GM18867 (cell line): Measurements from ENCODE around the gene PCDHA1.

Experiments
- ATAC-seq: cut with Tn5 transposase; IDR thresholded peaks from one replicate; pipeline ENCODE4 v1.9.1; 2021; ENCODE audit warnings: mild to moderate bottlenecking, moderate library complexity; ENCODE audit not compliant: unreplicated experiment

Gene PCDHA1

GRCh38 chr5:140986117-140986521 is 200.2 kb downstream of the PCDHA1 start:
- ATAC-seq = no peak

- no peak for ATAC-seq
Observed at GRCh38 chr5:140988100-140988499, 202.2 kb downstream of the PCDHA1 start.

DNA sequence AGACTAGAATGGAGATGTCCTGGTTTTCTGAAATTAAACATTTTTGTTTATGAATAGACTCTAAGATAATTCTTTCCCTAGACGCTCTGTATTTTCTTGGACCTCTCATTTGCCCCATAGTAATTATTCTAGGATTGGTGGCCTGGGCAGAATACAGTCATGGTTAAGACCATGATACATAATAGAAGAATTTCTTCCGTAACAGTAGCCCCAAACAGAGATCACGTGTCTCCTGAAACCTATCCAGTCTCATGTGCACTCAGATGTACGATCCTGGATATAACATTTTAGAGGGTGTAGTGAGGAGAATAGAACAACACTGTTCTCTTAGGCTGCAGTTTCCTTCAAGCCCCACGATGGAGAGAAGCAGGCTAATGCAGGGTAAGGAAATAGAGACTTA is 202.7 kb downstream of the PCDHA1 start:
- ATAC-seq = no peak

DNA sequence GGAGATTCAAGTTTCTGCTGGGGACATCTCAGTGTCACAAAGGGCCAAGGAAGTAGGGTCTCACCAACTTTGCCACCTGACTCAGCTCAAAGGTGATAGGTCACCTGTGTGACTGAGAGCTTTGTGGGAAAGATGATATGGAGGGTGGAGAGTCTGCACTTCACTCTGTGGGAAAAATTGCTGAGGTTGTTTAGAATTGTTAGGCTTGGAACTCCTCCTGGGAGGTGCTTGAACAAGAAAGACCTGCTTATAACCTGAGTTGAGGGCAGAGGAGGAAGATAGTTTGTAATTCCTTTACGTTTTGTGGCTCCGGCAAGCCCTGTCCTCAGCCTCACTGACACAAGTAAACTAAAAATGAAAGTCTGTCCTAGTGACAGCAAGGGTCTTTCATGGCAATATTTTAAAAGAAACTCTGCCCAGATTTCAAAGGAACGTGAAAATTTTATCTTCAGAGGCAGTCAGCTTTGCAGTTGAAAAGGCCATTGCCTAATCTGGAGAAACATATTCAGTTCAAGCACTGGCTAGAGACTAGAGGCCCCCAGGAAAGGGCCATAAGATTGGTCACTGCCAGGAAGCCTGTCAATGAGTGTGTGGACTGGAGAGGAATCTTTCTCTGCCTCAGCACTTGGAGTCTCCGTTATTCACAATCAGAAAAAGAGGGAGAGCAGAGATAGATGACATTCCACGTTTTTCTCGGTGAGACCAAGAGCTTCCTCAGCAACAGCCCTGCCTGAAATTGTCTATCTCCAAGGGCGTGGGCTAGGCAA is 203.5 kb downstream of the PCDHA1 start:
- ATAC-seq = no peak

DNA sequence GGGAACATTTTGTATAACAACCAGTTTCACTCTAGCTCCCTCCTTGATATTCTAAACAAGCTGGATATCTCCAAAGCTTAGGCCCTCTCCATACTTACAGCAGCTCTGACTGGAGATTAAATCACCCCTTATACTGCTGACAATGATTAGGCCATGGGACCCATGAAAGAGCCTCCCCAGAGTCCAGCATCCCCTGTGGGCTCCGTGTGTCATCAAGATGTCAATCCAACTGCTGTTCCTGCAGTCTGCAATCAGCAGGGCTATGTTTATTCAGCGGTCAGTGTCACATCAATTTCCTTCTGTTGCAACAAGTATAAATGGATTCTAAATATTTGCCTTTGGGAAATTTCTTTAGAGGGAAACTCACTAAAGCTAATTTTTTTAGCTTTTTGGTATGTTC is 206.9 kb downstream of the PCDHA1 start:
- no peak for ATAC-seq

GRCh38 chr5:140996060-140996459 is 210.1 kb downstream of the PCDHA1 start:
- ATAC-seq = no peak

DNA sequence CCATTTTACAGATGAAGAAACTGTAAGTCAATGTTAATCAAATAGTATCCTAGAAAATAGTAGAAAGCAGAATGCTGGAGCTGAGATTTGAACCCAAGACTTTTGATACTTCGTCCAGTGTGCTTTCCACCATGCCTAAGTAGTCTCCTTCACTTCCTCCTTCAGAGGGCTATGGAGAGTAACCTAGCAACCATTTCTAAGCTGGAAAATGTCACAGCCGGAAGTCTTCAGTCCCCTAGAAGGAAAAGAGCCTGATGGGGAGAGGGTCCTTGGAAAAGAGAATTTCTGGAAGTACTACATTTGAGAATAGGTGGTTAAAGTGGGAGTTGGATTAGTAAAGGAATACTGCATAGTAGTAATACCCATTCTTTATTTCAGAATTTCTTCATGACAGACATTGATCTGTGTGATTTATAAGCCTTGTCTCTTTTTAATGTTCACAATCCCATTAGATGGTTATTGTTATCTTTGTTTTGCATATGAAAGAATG is 213.0 kb downstream of the PCDHA1 start:
- ATAC-seq = no peak

DNA sequence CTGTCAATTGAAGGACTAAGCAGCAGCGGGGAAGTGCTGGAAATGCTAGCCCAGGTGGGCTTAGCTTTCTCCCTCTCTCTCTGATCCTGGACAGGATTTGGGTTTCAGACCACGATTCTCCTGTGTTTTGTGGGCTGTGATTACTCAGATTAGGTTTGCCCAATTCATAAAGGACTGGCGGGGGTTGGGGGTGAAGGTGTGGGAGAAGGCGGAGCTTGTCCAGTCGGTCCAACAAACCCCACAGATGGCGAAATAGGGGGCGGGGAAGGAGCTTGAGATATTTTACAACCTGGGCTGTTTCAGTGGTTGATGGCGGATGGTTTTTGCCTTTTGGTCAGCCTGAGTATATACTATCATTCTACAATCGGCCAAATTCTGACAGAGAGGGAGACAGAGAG is 215.5 kb downstream of the PCDHA1 start:
- no peak for ATAC-seq

DNA sequence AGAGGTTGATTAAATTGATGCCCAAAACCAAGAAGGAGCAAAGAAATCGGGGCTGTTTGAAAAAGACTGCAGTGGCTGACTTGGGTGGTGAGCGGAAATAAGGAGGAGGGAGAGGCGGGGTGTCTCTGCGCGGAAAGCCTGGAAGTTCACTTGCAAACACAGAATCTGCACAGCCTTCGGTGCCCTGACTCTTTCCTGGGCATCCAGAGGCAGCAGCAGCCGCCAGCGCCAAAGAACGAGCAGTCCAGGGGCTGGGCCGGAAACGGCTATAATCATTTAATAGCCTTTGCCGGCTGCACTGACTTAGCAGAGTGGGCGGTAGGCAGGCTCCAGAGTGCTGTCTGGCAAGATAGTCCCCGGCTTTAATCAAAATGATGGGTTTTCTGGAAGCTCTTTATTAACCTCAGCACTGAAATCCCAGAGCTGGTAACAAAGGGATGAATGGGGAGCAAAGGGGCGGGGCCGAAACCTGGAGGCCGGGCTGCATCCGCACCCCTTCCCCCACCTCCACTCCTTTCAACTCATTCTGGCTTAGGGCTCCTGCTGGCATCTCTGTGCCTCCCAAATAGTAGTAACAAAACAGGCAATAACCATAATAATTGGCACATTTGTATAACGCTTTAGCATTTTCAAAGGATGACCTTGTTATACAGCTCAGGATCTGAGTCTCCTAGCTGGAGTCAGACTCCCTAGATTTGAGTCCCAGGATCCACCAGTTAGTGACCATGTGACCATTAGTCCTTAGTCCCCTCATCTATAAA is 216.1 kb downstream of the PCDHA1 start:
- no peak for ATAC-seq

DNA sequence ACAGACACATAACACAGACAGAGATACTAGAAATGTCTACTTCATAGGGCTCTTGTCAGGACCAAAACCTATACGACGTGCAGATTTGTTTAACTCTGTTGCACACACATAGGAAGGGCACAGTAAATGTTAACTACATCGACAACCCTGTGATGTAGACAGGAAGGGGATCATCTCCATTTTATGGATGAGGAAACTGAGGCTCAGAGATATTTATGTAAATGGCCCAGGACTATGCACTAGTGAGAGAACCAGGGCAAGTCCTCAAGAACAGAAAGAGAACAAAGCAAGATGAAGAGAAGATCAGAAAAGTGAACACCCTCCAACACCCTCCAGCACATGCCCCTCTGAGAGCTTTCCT is 216.6 kb downstream of the PCDHA1 start:
- no peak for ATAC-seq

DNA sequence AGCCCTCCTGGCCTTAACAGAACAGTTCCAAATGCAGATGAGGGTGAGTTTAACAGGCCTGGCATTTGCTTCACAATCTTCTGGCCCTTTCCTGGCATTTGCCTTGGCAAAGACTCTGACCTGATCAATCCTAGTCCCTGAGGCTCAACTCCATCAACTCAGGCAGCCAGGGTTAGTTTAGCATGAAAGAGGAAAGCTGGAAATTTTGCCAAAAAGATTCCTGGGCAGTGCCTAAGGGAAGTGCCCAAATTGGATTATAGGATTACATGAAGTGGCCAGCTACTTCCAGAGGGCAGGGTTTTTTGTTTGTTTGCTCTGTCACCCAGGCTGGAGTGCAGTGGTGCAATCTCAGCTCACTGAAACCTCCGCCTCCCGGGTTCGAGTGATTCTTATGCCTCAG is 217.1 kb downstream of the PCDHA1 start:
- no peak for ATAC-seq

- no peak for ATAC-seq
Observed at GRCh38 chr5:141003791-141004611, 218.1 kb downstream of the PCDHA1 start.

DNA sequence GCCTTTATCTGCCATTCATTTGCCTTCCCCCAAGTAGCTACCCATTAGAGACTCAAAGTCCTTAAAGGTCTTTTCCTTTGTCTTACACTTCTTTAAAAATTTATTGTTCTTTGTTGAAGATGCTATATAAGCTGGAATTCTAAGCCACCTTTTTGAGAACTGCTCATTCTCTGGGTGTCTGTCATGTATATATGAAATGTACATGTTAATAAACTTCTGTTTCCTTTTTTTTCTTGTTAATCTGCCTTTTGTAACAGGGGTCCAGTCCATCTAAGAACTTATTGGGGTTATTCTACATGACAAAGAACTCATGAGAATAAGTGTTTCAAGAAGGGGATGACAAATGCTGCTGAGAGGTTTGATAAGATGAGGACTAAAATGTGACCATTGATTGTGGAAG is 221.9 kb downstream of the PCDHA1 start:
- ATAC-seq = no peak

- ATAC-seq = no peak
Observed at GRCh38 chr5:141010047-141010793, 224.3 kb downstream of the PCDHA1 start.

DNA sequence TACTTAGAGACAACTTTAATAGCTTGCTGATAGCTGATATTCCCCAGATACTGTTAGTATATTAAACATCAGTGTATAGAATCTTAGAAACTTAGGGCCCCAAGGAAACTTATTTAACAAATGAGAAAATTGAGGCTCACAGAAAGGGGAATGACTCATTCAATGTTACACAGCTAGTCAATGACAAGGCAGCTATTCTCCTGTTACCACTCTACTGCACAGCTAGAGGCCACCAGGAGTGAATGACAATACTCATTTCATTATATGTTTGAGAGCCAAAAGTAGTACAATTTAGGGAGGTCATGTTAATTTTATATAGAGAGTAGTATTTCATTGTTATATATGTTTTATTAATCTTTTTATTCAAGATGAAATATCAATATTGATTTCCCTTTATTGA is 232.0 kb downstream of the PCDHA1 start:
- ATAC-seq = no peak

DNA sequence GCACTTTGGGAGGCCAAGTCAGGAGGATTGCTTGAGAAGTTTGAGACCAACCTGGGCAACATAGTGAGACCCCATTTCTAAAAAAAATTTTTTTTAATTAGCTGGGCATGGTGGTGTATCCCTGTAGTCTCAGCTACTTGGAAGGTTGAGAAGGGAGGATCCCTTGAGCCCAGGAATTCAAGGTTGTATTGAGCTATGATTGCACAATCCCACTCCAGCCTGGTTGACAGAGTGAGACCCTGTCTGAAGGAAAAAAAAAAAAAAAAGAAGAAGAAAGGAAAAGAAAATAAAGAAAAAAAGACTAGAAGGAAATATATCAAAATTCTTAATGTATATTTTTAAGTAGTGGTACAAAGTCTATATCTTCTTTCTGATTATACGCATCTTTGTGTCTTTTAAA is 236.4 kb downstream of the PCDHA1 start:
- ATAC-seq = no peak

DNA sequence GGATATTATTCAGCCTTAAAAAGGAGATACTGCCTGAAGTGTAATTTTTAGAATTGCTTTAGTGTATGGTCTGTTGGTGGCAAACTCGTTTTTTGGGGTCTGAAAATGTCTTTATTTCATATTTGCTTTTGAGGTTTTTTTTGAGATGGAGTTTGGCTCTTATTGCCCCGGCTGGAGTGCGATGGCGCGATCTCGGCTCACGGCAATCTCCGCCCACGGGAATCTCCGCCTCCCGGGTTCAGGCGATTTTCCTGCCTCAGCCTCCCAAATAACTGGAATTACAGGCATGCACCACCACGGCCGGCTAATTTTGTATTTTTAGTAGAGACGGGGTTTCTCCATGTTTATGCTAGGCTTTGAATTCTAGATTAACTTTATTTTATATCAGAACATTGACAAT is 245.1 kb downstream of the PCDHA1 start:
- no peak for ATAC-seq

DNA sequence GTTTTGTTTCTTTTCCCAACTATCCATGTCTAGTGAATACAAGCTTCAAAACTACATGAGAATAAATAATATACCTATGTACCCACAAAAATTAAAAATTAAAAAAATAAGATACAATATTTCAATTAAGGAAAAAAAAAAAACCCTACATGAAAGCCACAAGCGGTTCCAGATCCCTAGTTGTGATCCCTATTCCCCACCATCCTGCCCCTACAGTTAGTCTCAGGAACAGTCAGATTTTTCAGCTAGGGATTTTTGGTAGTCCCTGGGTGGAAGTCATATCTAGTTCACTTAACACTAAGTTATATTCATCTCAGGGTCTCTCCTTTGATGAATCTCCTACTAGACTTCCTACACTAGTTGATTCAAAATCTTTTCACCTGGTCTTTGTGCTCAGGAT is 246.7 kb downstream of the PCDHA1 start:
- no peak for ATAC-seq

GRCh38 chr5:141039061-141039460 is 253.1 kb downstream of the PCDHA1 start:
- ATAC-seq = no peak

GRCh38 chr5:141039517-141039916 is 253.6 kb downstream of the PCDHA1 start:
- no peak for ATAC-seq
